LNCaP clone FGC (cell line): ENCODE results near the gene AZU1.

Source experiments
- DNase-seq: peaks from one replicate; pipeline ENCODE4 v3.0.0-alpha.2; 2011; ENCODE audit warnings: low read depth
- H3K4me3 ChIP-seq: 2 replicates; pipeline ENCODE4 v1.5.1; 2011; ENCODE audit warnings: mild to moderate bottlenecking, low read depth, low read length, control low read depth
- TF ChIP-seq, protein P1 (sequence below): IDR thresholded peaks from 2 replicates; pipeline ENCODE4 v1.5.1; 2012; ENCODE audit warnings: mild to moderate bottlenecking; ENCODE audit not compliant: control insufficient read depth, insufficient read depth; ENCODE audit errors: extremely low read depth

Gene AZU1

GRCh38 chr19:879711-880438 lies 52.2 kb downstream of the AZU1 start:
- DNase-seq = no peak
- TF ChIP-seq, protein P1, sequence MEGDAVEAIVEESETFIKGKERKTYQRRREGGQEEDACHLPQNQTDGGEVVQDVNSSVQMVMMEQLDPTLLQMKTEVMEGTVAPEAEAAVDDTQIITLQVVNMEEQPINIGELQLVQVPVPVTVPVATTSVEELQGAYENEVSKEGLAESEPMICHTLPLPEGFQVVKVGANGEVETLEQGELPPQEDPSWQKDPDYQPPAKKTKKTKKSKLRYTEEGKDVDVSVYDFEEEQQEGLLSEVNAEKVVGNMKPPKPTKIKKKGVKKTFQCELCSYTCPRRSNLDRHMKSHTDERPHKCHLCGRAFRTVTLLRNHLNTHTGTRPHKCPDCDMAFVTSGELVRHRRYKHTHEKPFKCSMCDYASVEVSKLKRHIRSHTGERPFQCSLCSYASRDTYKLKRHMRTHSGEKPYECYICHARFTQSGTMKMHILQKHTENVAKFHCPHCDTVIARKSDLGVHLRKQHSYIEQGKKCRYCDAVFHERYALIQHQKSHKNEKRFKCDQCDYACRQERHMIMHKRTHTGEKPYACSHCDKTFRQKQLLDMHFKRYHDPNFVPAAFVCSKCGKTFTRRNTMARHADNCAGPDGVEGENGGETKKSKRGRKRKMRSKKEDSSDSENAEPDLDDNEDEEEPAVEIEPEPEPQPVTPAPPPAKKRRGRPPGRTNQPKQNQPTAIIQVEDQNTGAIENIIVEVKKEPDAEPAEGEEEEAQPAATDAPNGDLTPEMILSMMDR = no peak
- no peak overlapping the region for H3K4me3 ChIP-seq
